GM21737 (cell line): ENCODE results near the gene SIGLEC14.
"Not testable (repeated sequence)": the region's sequence is repeated elsewhere in the genome, so short reads cannot be mapped to it uniquely, and the experiment has no call there.

Experiments
- ATAC-seq: cut with Tn5 transposase; IDR thresholded peaks from one replicate; pipeline ENCODE4 v1.9.1; 2021; ENCODE audit warnings: mild to moderate bottlenecking, moderate library complexity; ENCODE audit not compliant: unreplicated experiment

SIGLEC14 gene, protein sequence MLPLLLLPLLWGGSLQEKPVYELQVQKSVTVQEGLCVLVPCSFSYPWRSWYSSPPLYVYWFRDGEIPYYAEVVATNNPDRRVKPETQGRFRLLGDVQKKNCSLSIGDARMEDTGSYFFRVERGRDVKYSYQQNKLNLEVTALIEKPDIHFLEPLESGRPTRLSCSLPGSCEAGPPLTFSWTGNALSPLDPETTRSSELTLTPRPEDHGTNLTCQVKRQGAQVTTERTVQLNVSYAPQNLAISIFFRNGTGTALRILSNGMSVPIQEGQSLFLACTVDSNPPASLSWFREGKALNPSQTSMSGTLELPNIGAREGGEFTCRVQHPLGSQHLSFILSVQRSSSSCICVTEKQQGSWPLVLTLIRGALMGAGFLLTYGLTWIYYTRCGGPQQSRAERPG

DNA sequence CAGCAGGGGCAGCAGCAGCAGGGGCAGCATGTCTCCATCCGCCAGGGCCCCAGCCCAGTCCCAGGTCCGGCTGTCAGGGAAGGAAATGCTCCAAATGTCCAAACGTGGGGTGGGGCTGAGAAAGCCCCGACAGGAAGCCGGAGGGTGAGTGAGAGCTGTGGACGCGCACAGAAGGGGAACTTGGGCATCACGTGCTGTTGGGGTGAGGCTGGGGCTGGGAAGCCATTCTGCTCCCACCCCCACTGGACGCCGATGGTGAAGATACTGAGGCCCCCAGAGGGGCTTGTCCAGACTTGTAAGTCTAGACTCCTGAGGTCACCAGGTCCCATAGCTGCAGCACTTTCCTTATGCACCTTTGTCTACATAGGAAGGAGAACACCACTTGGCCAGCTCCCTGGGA lies at the start of gene SIGLEC14:
Gene SIGLEC14 (minus strand): TSS at position 96 of the 400 bp plus-strand sequence. CDS start 66 bp downstream, at position 30.
- not testable (repeated sequence) for ATAC-seq

DNA sequence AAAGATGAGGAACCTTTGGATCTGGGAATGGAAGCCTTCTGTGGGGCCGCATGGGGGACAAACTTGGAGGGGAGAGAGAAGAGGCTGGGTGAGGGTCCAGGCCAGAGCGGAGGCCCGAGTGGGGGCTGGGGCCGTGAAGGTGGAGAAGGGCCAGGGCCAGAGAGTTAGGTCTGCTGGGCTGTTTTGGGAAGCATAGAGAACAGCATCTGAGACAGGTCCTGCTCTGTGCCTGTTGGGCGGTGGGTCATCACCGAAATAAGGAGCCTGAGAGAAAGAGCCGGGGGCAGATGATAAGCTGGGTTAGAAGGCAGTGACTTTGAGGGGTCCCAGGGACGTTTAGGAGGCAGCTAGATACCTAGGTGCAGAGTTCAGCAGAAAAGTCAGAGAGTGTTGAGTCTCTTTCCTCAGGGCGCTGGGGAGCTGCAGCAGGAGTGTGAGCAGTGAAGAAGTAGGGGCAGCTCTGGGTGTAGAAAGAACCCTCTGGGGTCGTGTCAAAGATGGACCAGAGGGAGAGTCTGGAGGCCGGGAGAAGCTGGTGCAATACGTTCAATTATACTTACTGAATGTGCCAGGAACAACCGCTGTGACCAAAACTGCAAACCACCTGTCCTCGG lies 49.2 kb upstream of the SIGLEC14 start:
- no peak for ATAC-seq

DNA sequence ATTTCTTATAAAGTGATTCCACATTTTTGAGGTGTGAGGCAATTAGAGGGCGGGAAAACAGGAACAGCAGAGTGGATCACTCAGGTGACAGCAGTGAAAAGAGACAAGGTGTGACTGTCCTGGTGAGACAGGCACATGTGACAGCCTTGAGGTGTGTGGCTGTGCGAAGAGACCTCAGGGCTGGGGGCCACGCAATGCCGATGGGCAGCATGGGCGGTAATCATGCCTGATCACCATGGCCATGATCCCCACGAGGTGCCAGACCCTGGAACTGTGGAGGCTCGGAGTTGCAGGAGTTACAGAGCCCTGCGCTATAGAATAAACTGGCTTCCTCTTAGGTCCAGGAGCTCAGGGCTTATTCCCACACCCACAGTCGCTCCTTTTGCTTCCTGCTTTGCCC lies 48.5 kb upstream of the SIGLEC14 start:
- no peak for ATAC-seq

DNA sequence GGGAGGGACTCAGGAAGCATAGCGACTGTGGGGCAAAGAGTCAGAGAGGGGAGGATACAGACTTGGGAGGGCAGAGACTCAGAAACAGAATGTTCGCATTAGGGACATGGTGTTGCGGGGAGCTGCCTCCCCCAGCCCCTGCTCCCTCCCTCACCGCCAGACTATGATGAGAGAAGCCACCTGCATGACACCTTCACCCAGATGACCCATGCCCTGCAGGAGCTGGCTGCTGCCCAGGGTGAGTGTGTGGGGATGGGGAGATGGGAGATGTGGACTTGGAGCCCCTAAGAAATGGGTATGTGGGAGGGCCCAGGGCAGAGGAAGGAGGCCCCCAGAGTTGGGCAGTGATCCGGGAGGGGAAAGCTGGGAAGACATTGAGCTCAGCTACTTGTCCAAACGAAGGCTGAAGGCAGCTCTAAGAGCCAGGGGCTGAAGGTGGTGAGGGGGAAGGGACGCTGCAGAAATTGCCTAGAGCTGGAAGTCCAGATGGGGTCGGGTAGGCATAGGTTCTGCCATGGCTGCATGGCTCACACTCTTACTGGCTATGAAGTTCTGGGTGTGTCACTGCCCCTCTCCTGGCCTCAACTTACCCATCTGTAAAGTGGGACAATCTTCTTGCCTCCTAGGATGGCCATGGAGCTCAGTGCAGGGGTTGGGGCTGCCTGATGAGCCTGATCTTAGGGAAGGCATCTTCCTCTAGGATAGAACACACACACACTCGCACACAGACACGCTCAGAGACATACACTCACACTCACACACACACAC lies 47.9 kb upstream of the SIGLEC14 start:
- ATAC-seq: no peak

DNA sequence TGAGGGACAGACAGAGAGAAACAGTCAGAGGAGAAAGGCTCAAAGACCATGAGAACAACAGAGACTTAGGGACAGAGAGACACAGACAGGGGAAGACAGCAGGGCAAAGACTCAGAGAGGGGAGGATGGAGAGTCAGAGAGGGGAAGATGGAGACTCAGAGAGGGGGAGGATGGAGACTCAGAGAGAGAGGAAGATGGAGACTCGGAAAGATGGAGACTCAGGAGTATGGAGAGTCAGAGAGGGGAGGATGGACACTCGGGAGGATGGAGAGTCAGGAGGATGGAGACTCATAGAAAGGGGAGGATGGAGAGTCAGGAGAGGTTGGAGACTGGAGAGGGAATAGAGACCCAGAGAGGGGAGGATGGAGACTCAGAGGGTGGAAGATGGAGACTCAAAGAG lies 47.2 kb upstream of the SIGLEC14 start:
- ATAC-seq: no peak

DNA sequence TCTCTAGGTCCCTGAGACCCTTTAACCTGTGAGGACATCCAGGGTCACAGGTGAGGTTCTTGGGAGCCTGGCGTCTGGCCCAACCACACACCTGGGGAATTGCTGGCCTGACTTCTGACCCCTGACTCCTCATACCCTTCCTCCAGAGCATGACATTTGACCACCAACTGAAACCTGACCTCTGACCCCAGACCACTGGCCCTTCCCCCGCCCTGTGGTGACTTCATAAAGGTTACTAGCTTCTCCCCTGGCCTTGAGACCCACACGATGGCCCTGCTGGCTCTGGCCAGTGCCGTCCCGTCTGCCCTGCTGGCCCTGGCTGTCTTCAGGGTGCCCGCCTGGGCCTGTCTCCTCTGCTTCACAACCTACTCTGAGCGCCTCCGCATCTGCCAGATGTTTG lies 46.6 kb upstream of the SIGLEC14 start, which contains the start of gene SPACA6:
Gene SPACA6 (plus strand): TSS at position 71 of the 400 bp plus-strand sequence. CDS start 197 bp downstream, at position 268.
- no peak for ATAC-seq

DNA sequence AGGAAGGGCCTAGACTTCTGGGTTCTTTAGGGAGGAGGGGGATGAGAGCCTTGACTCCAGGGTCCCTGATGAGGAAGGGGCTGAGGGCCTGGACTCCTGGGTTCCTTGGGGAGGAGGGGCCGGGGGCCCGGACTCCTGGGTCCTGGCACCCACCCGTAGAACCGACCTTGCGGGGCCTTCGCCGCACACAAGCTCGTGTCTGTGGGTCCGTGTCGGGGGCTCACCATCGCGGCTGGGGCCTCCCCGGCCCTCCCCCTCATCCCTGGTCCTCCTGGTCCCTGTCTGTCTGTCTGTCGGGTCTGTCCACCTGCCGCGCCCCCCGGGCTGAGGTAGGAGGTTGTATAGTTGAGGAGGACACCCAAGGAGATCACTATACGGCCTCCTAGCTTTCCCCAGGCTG lies 45.8 kb upstream of the SIGLEC14 start:
- ATAC-seq: no peak

DNA sequence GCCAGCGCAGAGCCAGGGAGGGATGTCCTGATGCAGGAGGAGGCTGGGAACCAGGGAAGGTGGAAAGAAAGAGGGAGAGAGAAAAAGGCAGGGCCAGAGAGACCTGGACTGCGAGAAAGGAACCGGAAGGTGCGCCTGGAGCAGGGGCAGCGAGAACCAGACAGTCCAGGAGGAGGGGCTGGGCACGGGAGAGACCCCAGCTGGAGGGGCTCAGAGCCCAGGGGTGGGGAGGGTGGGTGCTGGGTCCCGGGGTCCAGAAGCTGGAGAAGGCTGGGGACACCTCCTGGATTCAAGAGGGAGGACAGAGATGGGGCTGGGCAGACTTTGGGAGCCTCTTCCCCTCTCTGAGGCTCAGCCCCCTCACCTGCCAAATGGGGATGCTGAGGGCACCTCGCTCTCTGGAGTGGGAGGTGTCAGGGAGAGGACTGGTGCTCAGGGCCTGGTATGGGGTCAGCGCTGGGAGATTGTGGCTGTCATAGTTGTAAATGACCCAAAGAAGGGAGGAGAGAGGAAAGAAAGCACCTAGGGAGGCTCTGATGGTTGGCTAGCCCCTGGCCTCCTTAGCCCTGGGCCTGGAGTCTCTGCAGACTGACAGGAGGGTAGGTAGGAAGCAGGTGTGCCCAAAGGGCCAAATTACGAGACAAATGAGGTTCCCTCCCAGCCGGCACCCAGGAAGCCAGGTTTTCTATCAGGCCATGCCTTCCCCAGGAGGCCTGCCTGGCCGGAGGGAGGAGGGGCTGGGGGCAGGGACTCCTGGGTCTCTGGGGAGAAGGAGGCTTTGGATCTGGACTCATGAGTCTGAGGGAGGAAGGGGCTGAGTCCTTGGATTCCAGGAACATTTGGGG lies 45.2 kb upstream of the SIGLEC14 start:
- ATAC-seq: no peak

DNA sequence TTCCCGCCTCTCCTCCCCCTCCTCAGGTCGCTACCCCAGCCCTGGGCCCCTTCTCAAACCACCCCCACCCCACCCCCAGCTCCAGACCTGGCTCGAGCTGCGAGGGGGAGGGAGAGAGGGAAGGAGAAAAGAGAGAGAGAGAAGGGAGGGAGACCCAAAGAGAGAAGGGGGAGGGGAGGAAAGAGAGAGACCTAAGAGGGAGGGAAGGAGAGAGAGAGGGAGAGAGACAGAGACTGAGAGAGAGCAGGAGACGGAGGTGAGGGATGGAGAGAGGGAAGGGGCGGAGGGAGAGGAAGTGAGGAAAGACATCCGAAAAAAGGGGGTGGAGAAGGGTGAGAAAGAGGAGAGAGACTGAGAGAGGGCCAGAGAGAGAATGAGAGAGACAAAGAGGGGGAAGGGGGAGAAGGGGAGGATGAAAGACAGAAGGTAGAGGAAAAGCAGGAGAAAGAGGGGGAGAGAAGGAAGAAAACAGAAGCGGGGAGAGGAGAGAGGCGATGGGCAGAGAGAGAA lies 44.5 kb upstream of the SIGLEC14 start:
- ATAC-seq: no peak

DNA sequence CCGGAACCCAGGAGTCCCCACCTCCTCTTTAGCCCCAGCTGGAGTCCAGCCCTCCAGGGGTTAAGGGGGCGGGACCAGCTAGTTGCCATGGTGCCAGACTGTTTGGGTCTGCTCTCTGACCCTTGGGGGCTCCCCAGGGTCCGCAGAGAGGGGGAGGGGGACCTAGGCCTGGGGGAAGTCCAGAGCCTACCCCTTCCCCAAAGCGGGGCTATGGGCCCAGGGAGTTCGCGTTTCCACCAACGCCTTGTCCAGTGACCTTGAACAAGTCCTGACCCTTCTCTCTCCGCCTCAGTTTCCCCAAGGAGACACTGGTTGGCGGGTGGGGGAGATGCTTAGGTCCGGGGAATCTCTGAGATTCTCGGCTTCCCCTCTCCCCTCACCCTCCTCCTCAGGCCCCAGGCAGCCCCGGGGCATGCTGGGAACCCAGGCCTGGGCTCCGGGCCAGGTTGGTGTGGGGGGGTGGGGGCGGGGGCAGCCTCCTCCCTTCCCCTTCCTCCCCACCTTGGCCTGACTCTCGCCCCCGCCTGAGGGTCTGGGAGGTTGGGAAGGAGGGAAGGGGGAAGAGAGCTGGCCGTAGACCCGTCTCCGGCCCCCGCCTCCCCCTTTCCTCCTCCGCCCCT lies 43.9 kb upstream of the SIGLEC14 start:
- no peak for ATAC-seq

DNA sequence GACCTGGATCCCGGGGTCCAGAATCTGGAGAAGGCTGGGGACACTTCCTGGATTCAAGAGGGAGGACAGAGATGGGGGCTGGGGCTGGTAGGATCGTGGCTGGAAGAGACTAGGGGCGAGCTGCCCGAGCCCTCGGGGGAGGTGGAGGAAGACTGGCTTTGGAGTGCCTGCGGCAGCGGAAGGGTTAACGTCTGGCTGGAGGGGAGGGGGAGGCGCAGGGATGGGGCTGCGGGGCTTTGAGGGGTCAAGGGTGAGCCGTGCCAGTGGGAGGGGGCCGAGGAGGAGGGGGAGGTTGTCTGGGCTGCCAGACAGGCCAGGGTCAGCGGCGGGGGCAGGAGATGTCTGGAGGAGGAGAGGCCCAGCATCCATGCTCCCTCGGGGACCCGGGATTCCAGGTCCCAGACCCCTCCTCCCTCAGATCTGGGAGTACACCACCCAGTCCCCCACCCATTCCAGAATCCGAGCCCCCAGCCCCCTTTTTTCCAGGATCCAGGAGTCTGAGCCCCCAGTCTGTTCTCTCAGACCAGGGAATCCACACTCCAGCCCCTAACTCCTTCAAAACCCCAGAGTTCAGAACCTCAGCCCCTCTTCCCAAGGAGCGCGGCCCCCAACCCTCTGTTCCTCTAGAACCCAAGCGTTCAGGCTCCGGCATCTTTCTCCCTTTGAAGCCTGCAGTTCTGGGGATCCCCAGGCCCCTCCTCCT lies 43.3 kb upstream of the SIGLEC14 start:
- ATAC-seq: no peak

DNA sequence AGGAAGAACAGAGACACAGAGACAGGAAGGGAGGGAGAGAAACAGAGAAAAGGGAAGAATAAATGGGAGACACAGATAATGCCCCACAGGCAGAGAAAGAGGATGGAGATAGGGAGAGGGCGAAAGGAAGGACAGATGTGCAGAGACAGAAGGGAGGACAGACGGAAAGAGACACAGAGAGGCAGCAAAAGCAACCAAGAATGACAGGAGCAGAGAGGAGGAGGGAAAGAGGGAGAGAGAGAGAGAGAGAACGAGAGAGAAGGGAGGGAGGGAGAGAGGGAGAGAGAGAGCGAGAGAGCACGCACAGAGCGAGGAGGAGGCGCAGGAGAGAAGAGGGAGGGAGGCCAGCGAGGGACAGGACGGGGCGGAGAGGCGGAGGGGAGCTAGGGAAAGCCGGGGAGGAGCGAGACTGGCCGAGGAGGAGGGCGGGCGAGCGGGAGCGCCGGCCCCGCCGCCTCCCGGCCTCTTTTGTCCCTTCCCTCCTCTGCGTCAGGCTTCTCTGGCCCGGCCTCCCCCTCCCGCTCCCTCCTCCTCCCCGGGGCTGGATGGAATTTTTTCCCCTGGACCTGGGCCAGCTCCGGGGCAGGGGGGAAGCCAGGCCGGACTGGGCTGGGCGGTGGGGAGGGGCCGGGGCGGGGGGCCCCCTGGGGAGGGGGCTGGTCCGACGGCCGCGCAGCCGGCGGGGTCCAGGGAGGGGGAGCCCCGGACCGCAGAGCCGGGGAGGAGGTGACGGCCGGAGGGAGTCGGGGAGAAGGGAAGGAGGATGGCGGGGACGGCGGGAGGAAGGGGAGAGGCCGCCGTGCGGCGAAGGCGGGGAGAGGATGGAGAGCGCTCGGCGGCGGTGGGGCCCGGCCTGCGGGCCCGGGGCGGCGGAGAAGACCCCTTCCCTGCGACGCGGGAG lies 42.3 kb upstream of the SIGLEC14 start:
- no peak for ATAC-seq

DNA sequence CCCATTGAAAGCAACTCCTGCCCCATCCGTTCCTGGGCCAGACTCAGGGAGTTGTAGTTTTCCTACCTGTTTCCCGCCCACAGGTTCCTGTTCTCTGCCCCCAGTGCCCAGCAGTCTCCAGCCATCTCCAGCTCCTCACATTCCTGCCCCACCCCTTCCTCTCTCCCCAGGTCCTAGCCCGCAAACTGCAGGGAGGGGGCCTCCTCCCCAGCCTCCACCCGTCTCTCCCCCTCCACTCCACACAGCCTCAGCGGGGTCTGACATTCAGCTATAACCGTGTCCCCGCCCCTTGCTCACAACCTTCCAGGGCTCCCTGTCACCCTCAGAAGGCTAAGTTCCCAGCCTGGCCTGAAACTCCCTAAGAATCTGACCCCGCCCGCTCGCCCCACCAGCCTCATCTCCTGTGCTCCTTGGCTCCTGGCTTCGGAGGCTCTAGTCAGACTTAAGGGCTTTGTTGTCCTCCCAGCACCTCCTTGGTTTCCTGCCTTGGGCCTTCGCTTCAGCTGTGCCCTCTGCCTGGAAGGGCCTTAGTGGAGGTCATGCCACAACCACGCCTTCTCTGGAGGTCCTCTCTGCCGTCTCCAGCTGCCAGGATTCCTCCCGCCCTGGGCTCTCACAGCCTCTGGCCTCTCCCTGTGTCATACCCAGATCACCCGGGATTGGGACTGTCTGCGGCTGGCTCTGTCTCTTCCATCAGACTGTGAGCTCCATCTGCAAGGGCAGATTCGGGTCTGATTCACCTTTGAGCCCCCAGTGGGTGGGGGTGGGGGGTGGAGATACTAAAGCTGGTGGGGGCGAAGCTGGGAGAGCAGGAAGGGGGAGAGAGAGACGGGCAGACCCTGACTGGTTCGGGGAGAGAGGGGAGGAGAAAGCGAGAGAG lies 41.4 kb upstream of the SIGLEC14 start:
- no peak for ATAC-seq

DNA sequence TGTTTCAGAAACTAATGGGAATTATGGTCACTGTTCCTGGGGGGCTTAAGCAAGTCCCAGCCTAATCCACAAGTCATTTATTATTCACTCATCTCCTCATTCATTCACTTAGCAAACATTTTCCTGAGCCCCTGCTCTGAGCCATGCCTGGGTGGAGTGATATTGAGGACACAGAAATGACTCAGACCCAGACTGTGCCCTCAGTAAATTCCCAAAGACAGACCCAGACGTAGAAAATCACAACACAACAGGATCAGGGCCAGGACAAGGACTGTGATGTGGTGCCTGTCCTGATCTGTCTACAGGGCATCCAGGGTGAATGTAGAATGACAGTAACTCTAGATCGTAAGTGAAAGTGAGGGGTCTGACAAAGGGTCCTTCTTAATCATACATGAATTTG lies 39.5 kb upstream of the SIGLEC14 start:
- no peak for ATAC-seq

DNA sequence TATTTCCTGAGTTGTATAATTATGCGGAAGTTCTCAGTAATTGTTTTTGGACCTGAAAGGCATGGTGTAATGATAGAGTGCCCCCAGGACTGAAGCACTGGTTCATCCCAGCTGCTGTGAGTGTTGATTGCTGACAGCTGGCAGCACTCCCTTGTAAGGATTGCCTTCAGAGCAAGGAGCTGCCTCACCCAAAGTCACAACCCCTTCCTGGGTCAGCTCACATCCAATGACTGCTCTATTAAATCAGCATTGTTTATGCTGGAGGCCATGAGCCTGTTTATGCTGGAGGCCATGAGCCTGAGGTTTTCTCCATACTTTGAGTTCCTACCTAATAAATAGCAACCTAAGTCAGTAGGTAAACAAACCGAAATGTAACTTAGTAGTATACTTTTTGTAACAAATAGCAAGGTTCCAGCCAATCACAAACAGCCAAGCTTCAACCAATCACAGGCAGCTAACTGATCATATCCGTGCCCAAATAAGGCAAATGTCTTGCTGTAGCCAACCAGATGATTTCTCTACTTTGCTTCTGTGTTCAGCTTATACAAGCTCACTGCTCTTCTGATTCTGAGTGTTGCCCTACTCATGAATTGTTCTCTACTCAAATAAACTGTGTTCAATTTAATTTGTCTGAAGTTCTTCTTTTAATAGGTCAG lies 34.8 kb upstream of the SIGLEC14 start:
- no peak for ATAC-seq

DNA sequence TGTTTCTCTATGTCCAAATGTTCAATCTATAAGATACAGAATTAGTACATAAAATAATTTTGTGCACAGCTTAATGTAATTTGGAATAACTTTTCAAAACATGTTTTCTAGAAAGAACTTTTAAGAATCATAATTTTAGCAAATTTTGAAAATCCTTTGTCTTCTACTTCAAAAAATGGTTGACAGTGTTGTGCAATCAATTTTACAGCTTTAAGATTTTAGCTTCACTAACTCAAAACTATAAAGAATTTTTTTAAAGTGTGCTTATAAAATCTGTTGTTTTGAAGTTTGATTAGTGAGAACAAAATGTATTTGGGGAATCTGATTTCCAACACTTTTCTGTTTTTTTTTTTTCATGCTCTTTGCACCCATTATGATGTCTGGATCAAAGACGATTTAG lies 33.8 kb upstream of the SIGLEC14 start:
- no peak for ATAC-seq

DNA sequence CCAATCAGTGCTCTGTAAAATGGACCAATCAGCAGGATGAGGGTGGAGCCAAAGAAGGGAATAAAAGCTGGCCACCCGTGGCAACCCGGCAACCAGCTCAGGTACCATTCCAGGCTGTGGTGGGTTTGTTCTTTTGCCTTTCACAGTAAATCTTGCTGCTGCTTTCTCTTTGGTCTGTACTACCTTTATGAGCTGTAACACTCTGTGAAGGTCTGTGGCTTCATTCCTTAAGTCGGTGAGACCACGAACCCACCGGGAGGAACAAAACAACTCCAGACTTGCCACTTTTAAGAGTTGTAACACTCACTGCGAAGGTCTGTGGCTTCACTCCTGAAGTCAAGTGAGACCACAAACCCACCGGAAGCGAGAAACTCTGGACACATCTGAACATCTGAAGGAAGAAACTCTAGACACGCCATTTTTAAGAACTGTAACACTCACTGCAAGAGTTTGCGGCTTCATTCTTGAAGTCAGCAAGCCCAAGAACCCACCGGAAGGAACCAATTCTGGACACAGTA lies 30.0 kb upstream of the SIGLEC14 start:
- no peak for ATAC-seq
